HEK293 (cell line): ENCODE results near the gene PARD3B.

ENCODE experiments used
- CTCF ChIA-PET: fragments of 350-600 bp; formaldehyde crosslinking; extraction: SDS; loops from one replicate; lab custom pipeline; 2021; ENCODE audit warnings: antibody characterized with exemption; lab: Yijun Ruan, JAX
- POLR2A ChIA-PET: fragments of 300-600 bp; formaldehyde crosslinking; extraction: SDS; loops from one replicate; lab custom pipeline; 2020; ENCODE audit warnings: antibody characterized with exemption, inconsistent platforms; lab: Yijun Ruan, JAX
- H3K27ac ChIP-seq: fragments of 200-500 bp; sonication (Bioruptor generic); 2 replicates; pipeline ENCODE4 v1.5.1; 2014; ENCODE audit warnings: low read depth, low read length, control low read depth, inconsistent platforms; ENCODE audit errors: extremely low read depth
- H3K36me3 ChIP-seq, 2 experiments: fragments of 200-500 bp in 1 of 2; sonication (Bioruptor generic) in 1 of 2; 1 replicate in 1 of 2; 2 replicates in 1 of 2; pipeline ENCODE4 v1.5.1; 2014 to 2017; ENCODE audit warnings: inconsistent platforms in 2 of 2, low read length in 2 of 2; ENCODE audit not compliant: control insufficient read depth in 2 of 2, insufficient read depth in 1 of 2
- H3K4me1 ChIP-seq: fragments of 200-500 bp; sonication (Bioruptor generic); 2 replicates; pipeline ENCODE4 v1.5.1; 2014; ENCODE audit warnings: mild to moderate bottlenecking, low read length, inconsistent platforms; ENCODE audit not compliant: control insufficient read depth, insufficient read depth
- H3K4me3 ChIP-seq: 2 replicates; pipeline ENCODE4 v1.5.1; 2011; ENCODE audit warnings: low read depth, mild to moderate bottlenecking, control low read depth, low read length, moderate library complexity
- H3K9me3 ChIP-seq: fragments of 200-500 bp; sonication (Bioruptor generic); 2 replicates; pipeline ENCODE4 v1.5.1; 2014; ENCODE audit warnings: low read depth, low read length, inconsistent platforms; ENCODE audit not compliant: control insufficient read depth, insufficient read depth
- GLI4 ChIP-seq: fragments of 450-650 bp; formaldehyde crosslinking; IDR thresholded peaks from 2 replicates; pipeline ENCODE4 v1.5.1; 2016; ENCODE audit warnings: missing biosample characterization, missing genetic modification characterization
- HIC1 ChIP-seq: fragments of 450-650 bp; formaldehyde crosslinking; IDR thresholded peaks from 2 replicates; pipeline ENCODE4 v1.5.1; 2016; ENCODE audit warnings: missing biosample characterization, missing genetic modification characterization
- HOXA7 ChIP-seq: sonication (generic); formaldehyde crosslinking; IDR thresholded peaks from 2 replicates; pipeline ENCODE4 v1.8.1; 2022; ENCODE audit warnings: missing genetic modification reagents, borderline replicate concordance
- OSR2 ChIP-seq: fragments of 450-650 bp; formaldehyde crosslinking; IDR thresholded peaks from 2 replicates; pipeline ENCODE4 v1.5.1; 2016; ENCODE audit warnings: missing biosample characterization, missing genetic modification characterization
- PRDM6 ChIP-seq: fragments of 450-650 bp; formaldehyde crosslinking; IDR thresholded peaks from 2 replicates; pipeline ENCODE4 v1.5.1; 2017; ENCODE audit warnings: missing biosample characterization, missing genetic modification characterization
- SP7 ChIP-seq: fragments of 450-650 bp; formaldehyde crosslinking; IDR thresholded peaks from 2 replicates; pipeline ENCODE4 v1.5.1; 2016; ENCODE audit warnings: missing biosample characterization, missing genetic modification characterization
- TSHZ1 ChIP-seq: fragments of 450-650 bp; formaldehyde crosslinking; IDR thresholded peaks from 2 replicates; pipeline ENCODE4 v1.5.1; 2016; ENCODE audit warnings: missing biosample characterization, missing genetic modification characterization, borderline replicate concordance
- ZFHX2 ChIP-seq: fragments of 450-650 bp; formaldehyde crosslinking; conservative IDR thresholded peaks from 2 replicates; pipeline ENCODE4 v1.5.1; 2016; ENCODE audit warnings: missing biosample characterization, missing genetic modification characterization
- ZNF112 ChIP-seq: fragments of 450-650 bp; formaldehyde crosslinking; IDR thresholded peaks from 2 replicates; pipeline ENCODE4 v1.5.0; 2017; ENCODE audit warnings: missing biosample characterization, missing genetic modification characterization
- ZNF133 ChIP-seq: fragments of 450-650 bp; formaldehyde crosslinking; IDR thresholded peaks from 2 replicates; pipeline ENCODE4 v1.5.1; 2016; ENCODE audit warnings: missing biosample characterization, missing genetic modification characterization
- ZNF155 ChIP-seq: fragments of 450-650 bp; formaldehyde crosslinking; IDR thresholded peaks from 2 replicates; pipeline ENCODE4 v1.5.1; 2016; ENCODE audit warnings: missing biosample characterization, missing genetic modification characterization
- ZNF211 ChIP-seq: fragments of 450-650 bp; formaldehyde crosslinking; IDR thresholded peaks from 2 replicates; pipeline ENCODE4 v1.5.1; 2016; ENCODE audit warnings: low read depth, missing biosample characterization, missing genetic modification characterization
- ZNF221 ChIP-seq: fragments of 450-650 bp; formaldehyde crosslinking; IDR thresholded peaks from 2 replicates; pipeline ENCODE4 v1.5.1; 2017; ENCODE audit warnings: missing biosample characterization, missing genetic modification characterization, borderline replicate concordance
- ZNF280D ChIP-seq: fragments of 450-650 bp; formaldehyde crosslinking; IDR thresholded peaks from 2 replicates; pipeline ENCODE4 v1.5.1; 2016; ENCODE audit warnings: missing biosample characterization, missing genetic modification characterization
- ZNF350 ChIP-seq: fragments of 450-650 bp; formaldehyde crosslinking; IDR thresholded peaks from 2 replicates; pipeline ENCODE4 v1.5.0; 2017; ENCODE audit warnings: missing biosample characterization, mild to moderate bottlenecking, missing genetic modification characterization
- ZNF37A ChIP-seq: fragments of 450-650 bp; IDR thresholded peaks from 2 replicates; pipeline ENCODE4 v1.5.1; 2018; ENCODE audit warnings: missing biosample characterization, missing genetic modification characterization
- ZNF394 ChIP-seq: fragments of 450-650 bp; formaldehyde crosslinking; IDR thresholded peaks from 2 replicates; pipeline ENCODE4 v1.5.1; 2016; ENCODE audit warnings: missing biosample characterization, missing genetic modification characterization, mild to moderate bottlenecking, moderate library complexity, borderline replicate concordance
- ZNF426 ChIP-seq: fragments of 450-650 bp; formaldehyde crosslinking; IDR thresholded peaks from 2 replicates; pipeline ENCODE4 v1.5.1; 2017; ENCODE audit warnings: missing biosample characterization, missing genetic modification characterization, mild to moderate bottlenecking, inconsistent platforms, moderate library complexity
- ZNF513 ChIP-seq: fragments of 450-650 bp; IDR thresholded peaks from 2 replicates; pipeline ENCODE4 v1.5.1; 2018; ENCODE audit warnings: missing biosample characterization, missing genetic modification characterization
- ZNF624 ChIP-seq: fragments of 450-650 bp; formaldehyde crosslinking; IDR thresholded peaks from 2 replicates; pipeline ENCODE4 v1.5.1; 2017; ENCODE audit warnings: missing biosample characterization, missing genetic modification characterization
- ZNF664 ChIP-seq: fragments of 450-650 bp; formaldehyde crosslinking; IDR thresholded peaks from 2 replicates; pipeline ENCODE4 v1.5.1; 2016; ENCODE audit warnings: missing biosample characterization, missing genetic modification characterization
- ZNF747 ChIP-seq: fragments of 450-650 bp; formaldehyde crosslinking; IDR thresholded peaks from 2 replicates; pipeline ENCODE4 v1.5.1; 2016; ENCODE audit warnings: missing biosample characterization, missing genetic modification characterization
- ZNF768 ChIP-seq: fragments of 450-650 bp; formaldehyde crosslinking; IDR thresholded peaks from 2 replicates; pipeline ENCODE4 v1.5.1; 2018; ENCODE audit warnings: missing biosample characterization, mild to moderate bottlenecking, missing genetic modification characterization
- ZNF830 ChIP-seq: fragments of 450-650 bp; IDR thresholded peaks from 2 replicates; pipeline ENCODE4 v1.5.0; 2018; ENCODE audit warnings: missing biosample characterization, missing genetic modification characterization, low read depth, mild to moderate bottlenecking, moderate library complexity
- ZSCAN16 ChIP-seq: fragments of 450-650 bp; formaldehyde crosslinking; IDR thresholded peaks from 2 replicates; pipeline ENCODE4 v1.5.1; 2016; ENCODE audit warnings: missing biosample characterization, missing genetic modification characterization
- ZSCAN23 ChIP-seq: fragments of 450-650 bp; formaldehyde crosslinking; IDR thresholded peaks from 2 replicates; pipeline ENCODE4 v1.5.1; 2016; ENCODE audit warnings: missing biosample characterization, missing genetic modification characterization

PARD3B gene

GRCh38 chr2:205197468-205198139 is 652.3 kb downstream of the PARD3B start:
- Histone ChIP-seq H3K9me3 (no peaks in the 10 kb centered on the region), H3K36me3 (no peaks in the 10 kb centered on the region), H3K27ac (no peak overlapping the region), H3K4me3 (no peak overlapping the region), H3K4me1 (0 out of 2 replicates have a peak, but pooled peaks cover 2% of the 10 kb centered on the region)
- ChIA-PET CTCF (interaction anchor here (0.6 kb wide), 1 partner anchor 402 kb away, joined by 3 read pairs; no protein-coding TSS in a partner anchor), POLR2A (no interaction called here)
- TF ChIP-seq ZNF394 (tag by site-specific recombination) (no peak), ZNF747 (tag by site-specific recombination) (no peak), ZNF426 (no peak), ZFHX2 (tag by site-specific recombination) (peak; percentile 14; the same call in 1 of the 2 replicates), ZNF624 (no peak), HIC1 (tag by site-specific recombination) (no peak), ZNF280D (tag by site-specific recombination) (no peak), ZSCAN23 (tag by site-specific recombination) (no peak), HOXA7 (CRISPR knock-in tag) (no peak), ZNF513 (tag by site-specific recombination) (no peak), SP7 (tag by site-specific recombination) (no peak), ZNF768 (tag by site-specific recombination) (no peak), ZNF221 (tag by site-specific recombination) (no peak), ZNF155 (tag by site-specific recombination) (no peak), ZNF211 (tag by site-specific recombination) (no peak), ZNF133 (tag by site-specific recombination) (no peak), OSR2 (0 out of 2 replicates have a peak, but pooled peaks have one; percentile 24), GLI4 (tag by site-specific recombination) (no peak), TSHZ1 (tag by site-specific recombination) (no peak), ZNF350 (tag by site-specific recombination) (0 out of 2 replicates have a peak, but pooled peaks have one; percentile 35), ZNF37A (tag by site-specific recombination) (no peak), ZSCAN16 (tag by site-specific recombination) (no peak), ZNF112 (tag by site-specific recombination) (no peak), PRDM6 (peak; percentile 66; the same call in 1 of the 2 replicates), ZNF664 (tag by site-specific recombination) (no peak), ZNF830 (peak; percentile 50; the same call in 1 of the 2 replicates)
